Non-pigmented ciliary epithelial cell (primary cell): ENCODE data around the gene CTSW.
"Not testable (repeated sequence)": the region's sequence is repeated elsewhere in the genome, so short reads cannot be mapped to it uniquely, and the experiment has no call there.

Experiments used
- DNase-seq: peaks from one replicate; pipeline ENCODE4 v3.0.0-alpha.2; 2010; ENCODE audit warnings: low read depth

CTSW gene

GRCh38 chr11:65879617-65880016, at the start of gene CTSW:
CTSW (plus strand) TSS chr11:65879837; CDS start chr11:65879855, 18 bp downstream.
- no peak for DNase-seq

GRCh38 chr11:65832231-65832630, 47.4 kb upstream of the CTSW start:
- DNase-seq, result not testable (repeated sequence)

- DNase-seq, result peak; percentile 59
Observed at GRCh38 chr11:65833297-65834030, 46.2 kb upstream of the CTSW start, which contains the start of gene SNX32. SNX32 (plus strand) TSS chr11:65833963; CDS start chr11:65834066, 103 bp downstream.

- DNase-seq, result no peak
Observed at GRCh38 chr11:65834202-65834601, 45.4 kb upstream of the CTSW start.

- no peak for DNase-seq
Observed at GRCh38 chr11:65842144-65842543, 37.5 kb upstream of the CTSW start.

GRCh38 chr11:65843811-65844210, 35.8 kb upstream of the CTSW start:
- DNase-seq, result no peak

GRCh38 chr11:65844231-65844872, 35.3 kb upstream of the CTSW start:
- DNase-seq, result no peak

GRCh38 chr11:65847746-65848145, 31.9 kb upstream of the CTSW start:
- DNase-seq, result no peak

- not testable (repeated sequence) for DNase-seq
Observed at GRCh38 chr11:65848693-65849092, 30.9 kb upstream of the CTSW start.

- DNase-seq, result no peak
Observed at GRCh38 chr11:65849366-65849765, 30.3 kb upstream of the CTSW start.

- DNase-seq, result no peak
Observed at GRCh38 chr11:65849771-65850216, 29.8 kb upstream of the CTSW start.

- DNase-seq, result no peak
Observed at GRCh38 chr11:65850217-65851082, 29.2 kb upstream of the CTSW start.

- no peak for DNase-seq
Observed at GRCh38 chr11:65851083-65851579, 28.5 kb upstream of the CTSW start.

GRCh38 chr11:65851811-65852507, 27.7 kb upstream of the CTSW start:
- no peak for DNase-seq

- no peak for DNase-seq
Observed at GRCh38 chr11:65852508-65853245, 27.0 kb upstream of the CTSW start.

GRCh38 chr11:65853246-65853979, 26.2 kb upstream of the CTSW start:
- DNase-seq, result no peak

- no peak for DNase-seq
Observed at GRCh38 chr11:65854161-65854592, 25.5 kb upstream of the CTSW start.

GRCh38 chr11:65854852-65855837, 24.5 kb upstream of the CTSW start:
- DNase-seq, result no peak

GRCh38 chr11:65855927-65856363, 23.7 kb upstream of the CTSW start:
- DNase-seq, result no peak
